Osteoblast (primary cell): ENCODE data around the gene LHPP. TPM values are rescaled to one million over a fixed set of nuclear protein-coding genes. Genes with fewer than 3 reads are reported as not detected.

Source experiments
- DNase-seq: peaks from one replicate; pipeline ENCODE4 v3.0.0; 2011; ENCODE audit warnings: low spot score, mixed read lengths; ENCODE audit not compliant: insufficient read length; ENCODE audit errors: missing footprints
- H2AFZ ChIP-seq: 2 replicates; pipeline ENCODE4 v1.6.0; 2011; ENCODE audit warnings: mild to moderate bottlenecking, low read length
- H3K27ac ChIP-seq: 2 replicates; pipeline ENCODE4 v1.5.1; 2011; ENCODE audit warnings: mild to moderate bottlenecking, low read depth, low read length, moderate library complexity
- H3K27me3 ChIP-seq: 2 replicates; pipeline ENCODE4 v1.6.0; 2012; ENCODE audit warnings: mild to moderate bottlenecking, control low read depth, inconsistent platforms, low read length, moderate library complexity; ENCODE audit not compliant: insufficient read depth
- H3K36me3 ChIP-seq: 2 replicates; pipeline ENCODE4 v1.5.1; 2011; ENCODE audit warnings: mild to moderate bottlenecking, low read length, control low read depth, moderate library complexity; ENCODE audit not compliant: insufficient read depth
- H3K4me1 ChIP-seq: 2 replicates; pipeline ENCODE4 v1.5.1; 2011; ENCODE audit warnings: mild to moderate bottlenecking, low read length, control low read depth, moderate library complexity; ENCODE audit not compliant: insufficient read depth
- H3K4me2 ChIP-seq: 2 replicates; pipeline ENCODE4 v1.6.0; 2011; ENCODE audit warnings: mild to moderate bottlenecking, low read length; ENCODE audit not compliant: insufficient read depth
- H3K4me3 ChIP-seq: fragments of 200-600 bp; sonication (generic); 3 replicates; pipeline ENCODE4 v1.5.1; 2012; ENCODE audit warnings: mild to moderate bottlenecking, low read length, inconsistent platforms; ENCODE audit not compliant: insufficient read depth
- H3K79me2 ChIP-seq: 2 replicates; pipeline ENCODE4 v1.6.0; 2012; ENCODE audit warnings: mild to moderate bottlenecking, low read length, control low read depth, inconsistent platforms; ENCODE audit not compliant: insufficient read depth
- H3K9me3 ChIP-seq: 2 replicates; pipeline ENCODE4 v1.5.1; 2011; ENCODE audit warnings: low read depth, low read length, control low read depth
- H4K20me1 ChIP-seq: 2 replicates; pipeline ENCODE4 v1.6.0; 2012; ENCODE audit warnings: mild to moderate bottlenecking, low read length, control low read depth; ENCODE audit not compliant: insufficient read depth
- CTCF ChIP-seq: IDR thresholded peaks from 2 replicates; pipeline ENCODE4 v1.5.1; 2011; ENCODE audit warnings: mild to moderate bottlenecking, low read depth, low read length, moderate library complexity; ENCODE audit errors: extremely low read depth
- total RNA-seq: library from RNA; depleted of rRNA; stranded (reverse); fragments of >200 nt; gene quantifications from 2 replicates; pipeline ENCODE4 v1.2.3, GENCODE V29; 2012

Gene LHPP
- total RNA-seq, 1 donor: 17.7 TPM

- H3K79me2 ChIP-seq: no peaks in the 10 kb centered on the region
- TF ChIP-seq CTCF: no peak
- no peak for DNase-seq
- H3K27ac ChIP-seq: no peak overlapping the region
- no peak overlapping the region for H2AFZ ChIP-seq
- H3K4me3 ChIP-seq: no peak overlapping the region
- H3K9me3 ChIP-seq: no peaks in the 10 kb centered on the region
- H4K20me1 ChIP-seq: no peaks in the 10 kb centered on the region
- H3K27me3 ChIP-seq: no peaks in the 10 kb centered on the region
- peaks cover 9% of the 10 kb centered on the region for H3K4me1 ChIP-seq
- no peaks in the 10 kb centered on the region for H3K36me3 ChIP-seq
- H3K4me2 ChIP-seq: no peak overlapping the region
These were observed 103.3 kb downstream of the LHPP start for GRCh38 chr10:124564881-124565280.

GRCh38 chr10:124565565-124566221, 104.1 kb downstream of the LHPP start:
- Histone ChIP-seq H4K20me1 (no peaks in the 10 kb centered on the region), H3K79me2 (no peaks in the 10 kb centered on the region), H3K4me3 (no peak overlapping the region), H3K36me3 (no peaks in the 10 kb centered on the region), H3K4me1 (peaks cover under 1% of the 10 kb centered on the region), H3K27me3 (no peaks in the 10 kb centered on the region), H3K4me2 (no peak overlapping the region), H3K9me3 (no peaks in the 10 kb centered on the region), H2AFZ (no peak overlapping the region), H3K27ac (no peak overlapping the region)
- DNase-seq: peak; percentile 89
- peak; percentile 29 for TF ChIP-seq CTCF

GRCh38 chr10:124566222-124566888, 104.7 kb downstream of the LHPP start:
- H3K4me1 ChIP-seq: no peaks in the 10 kb centered on the region
- TF ChIP-seq CTCF: no peak
- H3K36me3 ChIP-seq: no peaks in the 10 kb centered on the region
- no peaks in the 10 kb centered on the region for H4K20me1 ChIP-seq
- no peaks in the 10 kb centered on the region for H3K79me2 ChIP-seq
- H3K4me3 ChIP-seq: no peak overlapping the region
- DNase-seq: peak; percentile 49
- H2AFZ ChIP-seq: no peak overlapping the region
- no peaks in the 10 kb centered on the region for H3K27me3 ChIP-seq
- no peaks in the 10 kb centered on the region for H3K9me3 ChIP-seq
- no peak overlapping the region for H3K4me2 ChIP-seq
- H3K27ac ChIP-seq: no peak overlapping the region

GRCh38 chr10:124566981-124567835, 105.6 kb downstream of the LHPP start:
- Histone ChIP-seq H3K4me3 (no peak overlapping the region), H3K4me1 (no peaks in the 10 kb centered on the region), H3K27me3 (no peaks in the 10 kb centered on the region), H3K9me3 (no peaks in the 10 kb centered on the region), H4K20me1 (no peaks in the 10 kb centered on the region), H3K27ac (no peak overlapping the region), H3K79me2 (no peaks in the 10 kb centered on the region), H3K4me2 (no peak overlapping the region), H2AFZ (no peak overlapping the region), H3K36me3 (no peaks in the 10 kb centered on the region)
- TF ChIP-seq CTCF: no peak
- DNase-seq: peak; percentile 56
